ENCODE data around the gene IGIP. TPM values are rescaled to one million over a fixed set of nuclear protein-coding genes. Genes with fewer than 3 reads are reported as not detected.

Gene IGIP
- total and polyA plus RNA-seq, 2 donors (not counting 3 experiments of a cell fraction or from before 2014, with no cell fraction given): 0.86 to 3.3 TPM

- no peak for TF ChIP-seq POLR2AphosphoS5 (IDR thresholded peaks at IDR 0.05; ENCODE audit: insufficient read depth, low read depth, low read length)
- no peak for TF ChIP-seq JUN (IDR thresholded peaks at IDR 0.05; ENCODE audit: borderline replicate concordance, insufficient read depth, insufficient read length, low read depth)
- no peak for TF ChIP-seq EZH2 (IDR thresholded peaks at IDR 0.05; ENCODE audit: borderline replicate concordance, low read depth, low read length, severe bottlenecking)
- no peak for TF ChIP-seq MAX (IDR thresholded peaks at IDR 0.05; ENCODE audit: insufficient read depth, insufficient read length)
- TF ChIP-seq MYC (IDR thresholded peaks at IDR 0.05; ENCODE audit: low read depth, low read length): no peak
- TF ChIP-seq GATA2 (IDR thresholded peaks at IDR 0.05; ENCODE audit: insufficient read depth, insufficient read length, low read depth, low read length): no peak
- no peak for TF ChIP-seq CTCF (IDR thresholded peaks at IDR 0.05; ENCODE audit: extremely low read depth in 1 of 2, insufficient read depth in 1 of 2, low read depth in 1 of 2, low read length in 2 of 2)
- TF ChIP-seq FOS (IDR thresholded peaks at IDR 0.05; ENCODE audit: borderline replicate concordance, insufficient read depth, low read length): no peak
- no peak for TF ChIP-seq POLR2A (IDR thresholded peaks at IDR 0.05; ENCODE audit: low read depth, low read length)
- DNase-seq (ENCODE audit: low read depth, low spot score): no peak
- dilution Hi-C loops (cut with MboI; ENCODE audit: extremely low pct_ligation_motif_present, low sequenced_read_pairs) (no loop called here), intact Hi-C loops (cut with micrococcal nuclease) (no loop called here)
- no peaks in the 10 kb centered on the region for H3K9me1 ChIP-seq (replicated peaks; ENCODE audit: control insufficient read depth, extremely low read depth, insufficient read depth, low read length)
- H3K9ac ChIP-seq (replicated peaks; ENCODE audit: extremely low read depth, insufficient read depth, low read length): no peak overlapping the region
- peaks cover 4% of the 10 kb centered on the region for H3K4me1 ChIP-seq (ENCODE audit: control insufficient read depth, extremely low read depth, insufficient read depth, low read length)
- H4K20me1 ChIP-seq (replicated peaks; ENCODE audit: control insufficient read depth, extremely low read depth, insufficient read depth, low read length): no peaks in the 10 kb centered on the region
- no TSS peak for BruUV-seq (replicated peaks)
- peaks cover 0 to 3% of the 10 kb centered on the region in 2 experiments for H3K27me3 ChIP-seq (ENCODE audit: control insufficient read depth in 2 of 2, insufficient read depth in 2 of 2, low read length in 2 of 2)
- FAIRE-seq: no peak
- H3K27ac ChIP-seq (ENCODE audit: insufficient read depth, low read depth, low read length): no peak overlapping the region
- H3K4me3 ChIP-seq (replicated peaks in 1 of 3; ENCODE audit: insufficient read depth in 1 of 3, low read depth in 1 of 3, low read length in 3 of 3): no peak overlapping the region
- H3K79me2 ChIP-seq (ENCODE audit: control insufficient read depth, insufficient read depth, low read length): no peaks in the 10 kb centered on the region
- no peak overlapping the region for H2AFZ ChIP-seq (ENCODE audit: low read depth, low read length)
- POLR2A ChIA-PET: no interaction called here
- no peak overlapping the region for H3K4me2 ChIP-seq (ENCODE audit: insufficient read depth, low read length)
- CTCF ChIA-PET: interaction anchor here (1.1 to 13.1 kb wide), 5 partner anchors 9 to 289 kb away, joined by 3 to 141 read pairs (median 4); no protein-coding TSS in a partner anchor
- H3K36me3 ChIP-seq (ENCODE audit: control insufficient read depth in 2 of 2, extremely low read depth in 1 of 2, insufficient read depth in 2 of 2, low read length in 2 of 2): no peaks in the 10 kb centered on the region
- H3K9me3 ChIP-seq (replicated peaks; ENCODE audit: control insufficient read depth, insufficient read depth, low read length): no peaks in the 10 kb centered on the region
Observed at GRCh38 chr5:140152022-140152999, 26.6 kb downstream of the IGIP start.

Measured in endothelial cell of umbilical vein (primary cell).